H7 (cell line): ENCODE results near the gene SFTPA1. TPM values are rescaled to one million over a fixed set of nuclear protein-coding genes. Genes with fewer than 3 reads are reported as not detected.
"Not testable (repeated sequence)": the region's sequence is repeated elsewhere in the genome, so short reads cannot be mapped to it uniquely, and the experiment has no call there.

Source experiments
- DNase-seq: peaks from one replicate; pipeline ENCODE4 v3.0.0; 2012
- H3K27me3 ChIP-seq: 2 replicates; pipeline ENCODE4 v1.6.0; 2011; ENCODE audit warnings: mild to moderate bottlenecking, low read length; ENCODE audit not compliant: control insufficient read depth, insufficient read depth
- H3K36me3 ChIP-seq: replicated peaks from 2 replicates; pipeline ENCODE4 v1.5.1; 2011; ENCODE audit warnings: low read length; ENCODE audit not compliant: control insufficient read depth, insufficient read depth
- H3K4me3 ChIP-seq: 2 replicates; pipeline ENCODE4 v1.5.1; 2011; ENCODE audit warnings: low read depth, mild to moderate bottlenecking, control low read depth, low read length, moderate library complexity; ENCODE audit not compliant: insufficient read depth
- total RNA-seq: library from RNA; depleted of rRNA; stranded (reverse); fragments of >200 nt; shearing (Covaris generic); gene quantifications from 2 replicates; pipeline ENCODE4 v1.2.3, GENCODE V29; 2014; rRNA removed

SFTPA1 gene
- not detected in 2 replicates for total RNA-seq

- Histone ChIP-seq H3K4me3 (no peak within 1 kb of the TSS), H3K27me3 (no peaks in the 10 kb centered on the region), H3K36me3 (no peaks in the 10 kb centered on the region)
- DNase-seq: no peak
These were observed at the start of gene SFTPA1 for GRCh38 chr10:79610601-79611191. SFTPA1 (plus strand) TSS chr10:79610939; CDS start chr10:79611826, 887 bp downstream.

- H3K36me3 ChIP-seq: no peaks in the 10 kb centered on the region
- DNase-seq: no peak
- no peak overlapping the region for H3K4me3 ChIP-seq
- peaks cover 8% of the 10 kb centered on the region for H3K27me3 ChIP-seq
These were observed 49.5 kb upstream of the SFTPA1 start for GRCh38 chr10:79561257-79561656.

- Histone ChIP-seq H3K4me3 (peak overlapping the region; percentile 2; the same call in 1 of the 2 replicates), H3K36me3 (no peaks in the 10 kb centered on the region)
These were observed 48.5 kb upstream of the SFTPA1 start for GRCh38 chr10:79562135-79562756.

GRCh38 chr10:79563426-79563825, 47.3 kb upstream of the SFTPA1 start:
- peaks cover 8% of the 10 kb centered on the region for H3K27me3 ChIP-seq
- no peaks in the 10 kb centered on the region for H3K36me3 ChIP-seq
- DNase-seq: no peak
- no peak overlapping the region for H3K4me3 ChIP-seq

More at GRCh38 chr10:79562135-79562756, 48.5 kb upstream of the SFTPA1 start:
- peaks cover 8% of the 10 kb centered on the region for H3K27me3 ChIP-seq
- DNase-seq: peak; percentile 81

GRCh38 chr10:79570624-79571023, 40.1 kb upstream of the SFTPA1 start:
- H3K36me3 ChIP-seq, H3K27me3 ChIP-seq, DNase-seq, H3K4me3 ChIP-seq: not testable (repeated sequence)

GRCh38 chr10:79579361-79579760, 31.4 kb upstream of the SFTPA1 start:
- Histone ChIP-seq H3K27me3 (no peaks in the 10 kb centered on the region), H3K36me3 (no peaks in the 10 kb centered on the region), H3K4me3 (no peak overlapping the region)
- no peak for DNase-seq

GRCh38 chr10:79581044-79581443, 29.7 kb upstream of the SFTPA1 start:
- DNase-seq: no peak
- H3K36me3 ChIP-seq: no peaks in the 10 kb centered on the region
- no peak overlapping the region for H3K4me3 ChIP-seq

GRCh38 chr10:79582096-79582495, 28.6 kb upstream of the SFTPA1 start:
- no peak for DNase-seq
- H3K27me3 ChIP-seq: no peaks in the 10 kb centered on the region
- no peak overlapping the region for H3K4me3 ChIP-seq
- H3K36me3 ChIP-seq: no peaks in the 10 kb centered on the region

More at GRCh38 chr10:79581044-79581443, 29.7 kb upstream of the SFTPA1 start:
- H3K27me3 ChIP-seq: no peaks in the 10 kb centered on the region

GRCh38 chr10:79582954-79583353, 27.8 kb upstream of the SFTPA1 start:
- not testable (repeated sequence) for H3K27me3 ChIP-seq, DNase-seq, H3K36me3 ChIP-seq, H3K4me3 ChIP-seq

- Histone ChIP-seq H3K27me3 (no peaks in the 10 kb centered on the region), H3K4me3 (no peak overlapping the region), H3K36me3 (no peaks in the 10 kb centered on the region)
- no peak for DNase-seq
These were observed 27.2 kb upstream of the SFTPA1 start for GRCh38 chr10:79583488-79584024.

GRCh38 chr10:79585870-79586527, 24.7 kb upstream of the SFTPA1 start:
- Histone ChIP-seq H3K4me3 (no peak overlapping the region), H3K36me3 (no peaks in the 10 kb centered on the region), H3K27me3 (no peaks in the 10 kb centered on the region)
- no peak for DNase-seq

- Histone ChIP-seq H3K4me3 (no peak overlapping the region), H3K36me3 (no peaks in the 10 kb centered on the region), H3K27me3 (no peaks in the 10 kb centered on the region)
- DNase-seq: no peak
These were observed 23.8 kb upstream of the SFTPA1 start for GRCh38 chr10:79586933-79587332.

- Histone ChIP-seq H3K4me3 (no peak overlapping the region), H3K36me3 (no peaks in the 10 kb centered on the region), H3K27me3 (no peaks in the 10 kb centered on the region; the same call in 1 of the 2 replicates)
- no peak for DNase-seq
These were observed 21.9 kb upstream of the SFTPA1 start for GRCh38 chr10:79588800-79589199.

- Histone ChIP-seq H3K4me3 (no peak overlapping the region), H3K36me3 (no peaks in the 10 kb centered on the region), H3K27me3 (no peaks in the 10 kb centered on the region; the same call in 1 of the 2 replicates)
- DNase-seq: no peak
These were observed 17.4 kb upstream of the SFTPA1 start for GRCh38 chr10:79593377-79593776.

GRCh38 chr10:79594565-79594964, 16.2 kb upstream of the SFTPA1 start:
- not testable (repeated sequence) for H3K4me3 ChIP-seq, H3K36me3 ChIP-seq, H3K27me3 ChIP-seq, DNase-seq
